Ovary (tissue), 3 donors: Measurements from ENCODE around the gene SERPINF2.

Source experiments
- CTCF ChIP-seq, 3 donors: fragments of 450-650 bp in 2 of 3; fragments of 200-600 bp in 1 of 3; IDR thresholded peaks; one replicate each; pipeline versions ENCODE4 v1.5.1 to v1.8.0; 2016 to 2022; ENCODE audit warnings: antibody characterized with exemption in 3 of 3, mild to moderate bottlenecking in 1 of 3
- EP300 ChIP-seq: sonication (generic); formaldehyde crosslinking; IDR thresholded peaks from one replicate; pipeline ENCODE4 v1.6.1; 2017; ENCODE audit warnings: antibody characterized with exemption
- POLR2A ChIP-seq: fragments of 450-650 bp; IDR thresholded peaks from one replicate; pipeline ENCODE4 v1.6.1; 2017; ENCODE audit warnings: antibody characterized with exemption, mild to moderate bottlenecking, moderate library complexity
- donor health status: DM: no; HTN: no; CAD: no.

DNA sequence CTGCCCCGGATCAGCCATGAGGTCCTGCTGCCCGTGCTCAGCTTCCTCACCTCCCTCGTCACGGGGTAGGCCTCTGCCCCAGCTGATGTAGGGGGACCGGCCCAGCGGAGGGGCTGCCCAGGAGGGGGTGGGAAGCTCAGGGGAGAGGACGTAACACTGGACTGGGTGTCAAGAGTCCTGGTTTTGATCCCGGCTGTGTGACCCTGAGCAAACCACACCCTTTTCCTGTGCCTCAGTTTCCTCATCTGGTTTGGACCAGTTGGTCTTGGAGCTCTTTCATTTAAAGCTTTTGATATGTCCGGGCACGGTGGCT, 11.5 kb upstream of the SERPINF2 start:
- TF ChIP-seq CTCF (IDR thresholded peaks at IDR 0.05): no peak
- no peak for TF ChIP-seq POLR2A
- TF ChIP-seq EP300: no peak
